IMR-90 (cell line): Measurements from ENCODE around the gene BAMBI. TPM values are rescaled to one million over a fixed set of nuclear protein-coding genes. Genes with fewer than 3 reads are reported as not detected.

Source experiments
- ATAC-seq: fragments of 200-7000 bp; cut with Tn5 transposase; 2 replicates; pipeline ENCODE4 v1.9.1; 2020; ENCODE audit warnings: low read depth, mild to moderate bottlenecking, moderate library complexity
- BruUV-seq: library from RNA; stranded (reverse); fragments of 400-500 nt; replicated peaks from 2 replicates; lab custom pipeline; 2021; lab: Mats Ljungman, UMichigan
- CTCF ChIA-PET: fragments of 300-600 bp; formaldehyde crosslinking; extraction: SDS; loops from one replicate; lab custom pipeline; 2021; ENCODE audit warnings: antibody characterized with exemption; lab: Yijun Ruan, JAX
- POLR2A ChIA-PET: fragments of 300-600 bp; sonication (Branson Sonifier 250); formaldehyde crosslinking; loops from one replicate; lab custom pipeline; 2022; ENCODE audit warnings: antibody characterized with exemption; ENCODE audit not compliant: unreplicated experiment; lab: Charles Lee
- DNase-seq: peaks from one replicate; pipeline ENCODE4 v3.0.0; 2013
- H2AFZ ChIP-seq: replicated peaks from 2 replicates; pipeline ENCODE3; 2013; ENCODE audit warnings: low read length, mild to moderate bottlenecking; ENCODE audit not compliant: poor library complexity
- H2AK5ac ChIP-seq: 2 replicates; pipeline ENCODE4 v1.6.1; 2013; ENCODE audit warnings: low read depth, low read length, inconsistent platforms
- H2AK9ac ChIP-seq: replicated peaks from 2 replicates; pipeline ENCODE3; 2013; ENCODE audit warnings: mild to moderate bottlenecking, low read depth, low read length, moderate library complexity; ENCODE audit not compliant: poor library complexity
- H2BK120ac ChIP-seq: 2 replicates; pipeline ENCODE4 v1.6.1; 2013; ENCODE audit warnings: low read depth, low read length, inconsistent platforms
- H2BK15ac ChIP-seq: 3 replicates; pipeline ENCODE4 v1.6.1; 2013; ENCODE audit warnings: low read depth, low read length, inconsistent platforms
- H2BK20ac ChIP-seq: 2 replicates; pipeline ENCODE4 v1.6.1; 2013; ENCODE audit warnings: low read depth, mild to moderate bottlenecking, inconsistent platforms, low read length, moderate library complexity
- H2BK5ac ChIP-seq: 2 replicates; pipeline ENCODE4 v1.6.1; 2013; ENCODE audit warnings: mild to moderate bottlenecking, low read depth, low read length, inconsistent platforms; ENCODE audit not compliant: poor library complexity, severe bottlenecking
- H3K14ac ChIP-seq: replicated peaks from 2 replicates; pipeline ENCODE4 v1.6.1; 2013; ENCODE audit warnings: low read depth, low read length, inconsistent platforms
- H3K18ac ChIP-seq: 2 replicates; pipeline ENCODE4 v1.6.1; 2013; ENCODE audit warnings: low read depth, low read length, control low read depth
- H3K23ac ChIP-seq: 2 replicates; pipeline ENCODE4 v1.6.1; 2013; ENCODE audit warnings: low read depth, low read length, inconsistent platforms
- H3K27ac ChIP-seq: 2 replicates; pipeline ENCODE4 v1.5.1; 2013; ENCODE audit warnings: mild to moderate bottlenecking, control low read depth, low read length; ENCODE audit not compliant: insufficient read depth
- H3K27me3 ChIP-seq: 2 replicates; pipeline ENCODE4 v1.6.1; 2013; ENCODE audit warnings: low read length; ENCODE audit not compliant: control insufficient read depth, insufficient read depth
- H3K36me3 ChIP-seq: 2 replicates; pipeline ENCODE4 v1.6.1; 2013; ENCODE audit warnings: low read length, mixed read lengths; ENCODE audit not compliant: control insufficient read depth, insufficient read depth
- H3K4ac ChIP-seq: 2 replicates; pipeline ENCODE4 v1.6.1; 2013; ENCODE audit warnings: low read depth, low read length, inconsistent platforms
- H3K4me1 ChIP-seq: 2 replicates; pipeline ENCODE4 v1.6.1; 2013; ENCODE audit warnings: low read length, mixed read lengths; ENCODE audit not compliant: control insufficient read depth, insufficient read depth
- H3K4me2 ChIP-seq: 2 replicates; pipeline ENCODE4 v1.6.1; 2013; ENCODE audit warnings: low read depth, mild to moderate bottlenecking, control low read depth, low read length, moderate library complexity
- H3K4me3 ChIP-seq: 2 replicates; pipeline ENCODE4 v1.5.1; 2013; ENCODE audit warnings: low read depth, mild to moderate bottlenecking, control low read depth, low read length, moderate library complexity; ENCODE audit not compliant: insufficient read depth
- H3K56ac ChIP-seq: 2 replicates; pipeline ENCODE4 v1.6.1; 2013; ENCODE audit warnings: low read length, inconsistent platforms; ENCODE audit not compliant: insufficient read depth; ENCODE audit errors: extremely low read depth
- H3K79me1 ChIP-seq, 2 experiments: 2 replicates each; pipeline ENCODE4 v1.6.1; 2013; ENCODE audit warnings: low read length in 2 of 2, inconsistent platforms in 1 of 2, low read depth in 1 of 2
- H3K9ac ChIP-seq: 2 replicates; pipeline ENCODE4 v1.6.1; 2013; ENCODE audit warnings: low read depth, low read length, control low read depth
- H3K9me1 ChIP-seq: 2 replicates; pipeline ENCODE4 v1.6.1; 2013; ENCODE audit warnings: low read length, inconsistent platforms; ENCODE audit not compliant: insufficient read depth
- H3K9me3 ChIP-seq: 2 replicates; pipeline ENCODE4 v1.6.1; 2013; ENCODE audit warnings: low read length; ENCODE audit not compliant: control insufficient read depth, insufficient read depth
- H4K20me1 ChIP-seq: 2 replicates; pipeline ENCODE4 v1.6.1; 2013; ENCODE audit warnings: low read length, inconsistent platforms; ENCODE audit not compliant: insufficient read depth
- H4K5ac ChIP-seq: 2 replicates; pipeline ENCODE4 v1.6.1; 2013; ENCODE audit warnings: mild to moderate bottlenecking, low read depth, low read length, control low read depth
- H4K8ac ChIP-seq, 2 experiments: 2 replicates each; pipeline ENCODE4 v1.6.1; 2013; ENCODE audit warnings: low read depth in 2 of 2, low read length in 2 of 2, control low read depth in 1 of 2, inconsistent platforms in 1 of 2
- H4K91ac ChIP-seq: 2 replicates; pipeline ENCODE4 v1.6.1; 2013; ENCODE audit warnings: low read depth, low read length, inconsistent platforms; ENCODE audit not compliant: insufficient read depth
- MAZ ChIP-seq: IDR thresholded peaks from 2 replicates; pipeline ENCODE4 v1.6.1; 2012; ENCODE audit warnings: low read depth, mild to moderate bottlenecking, low read length, improper control_type of control experiment, moderate library complexity, borderline replicate concordance
- MXI1 ChIP-seq: IDR thresholded peaks from 2 replicates; pipeline ENCODE4 v1.6.1; 2012; ENCODE audit warnings: low read depth, mild to moderate bottlenecking, low read length, moderate library complexity, borderline replicate concordance
- NFE2L2 ChIP-seq: fragments of 150-350 bp; IDR thresholded peaks from 2 replicates; pipeline ENCODE4 v1.6.1; 2016; ENCODE audit warnings: low read depth, mild to moderate bottlenecking, low read length
- USF2 ChIP-seq: fragments of 150-350 bp; IDR thresholded peaks from 2 replicates; pipeline ENCODE4 v1.6.1; 2017; ENCODE audit warnings: mild to moderate bottlenecking, antibody characterized with exemption, low read length, low read depth
- WGBS, 2 experiments: methylation state at CpG; one replicate each; pipeline versions ENCODE4 v1.1.5 to v1.1.7; 2013; ENCODE audit warnings: missing lambda C conversion rate in 2 of 2; ENCODE audit not compliant: insufficient read length in 1 of 2; ENCODE audit errors: extremely low coverage in 2 of 2; 5-methylcytosine and 5-hydroxymethylcytosine counted together
- dilution Hi-C: fragments of 300-500 bp; cut with HindIII; formaldehyde crosslinking; loops from one replicate; pipeline ENCODE4 v1.14.3; 2018; ENCODE audit warnings: low sequenced_read_pairs; ENCODE audit not compliant: unreplicated experiment
- in situ Hi-C: fragments of 300-500 bp; cut with MboI; formaldehyde crosslinking; loops from 3 replicates; pipeline ENCODE4 v1.14.3; 2019; ENCODE audit warnings: low sequenced_read_pairs, inconsistent platforms, mixed read lengths
- intact Hi-C: fragments of 100-400 bp; cut with micrococcal nuclease; formaldehyde crosslinking; loops from 2 replicates; pipeline ENCODE4 v1.10.0; 2022
- polyA plus RNA-seq, 3 experiments: library from polyadenylated mRNA; depleted of rRNA; stranded (reverse); fragments of >200 nt; gene quantifications; 2 replicates each; pipeline ENCODE4 v1.2.3, GENCODE V29; 2012; ENCODE audit warnings: low replicate concordance in 1 of 3
- total RNA-seq: library from RNA; depleted of rRNA; stranded (reverse); fragments of >200 nt; gene quantifications from 2 replicates; pipeline ENCODE4 v1.2.3, GENCODE V29; 2012

Gene BAMBI
- total and polyA plus RNA-seq, 2 of the 4 experiments (the other 2 are of a cell fraction) = 14.4 to 19.4 TPM

- no peak for TF ChIP-seq NFE2L2
Observed at GRCh38 chr10:28686835-28687682, 9.7 kb downstream of the BAMBI start (continued).

- Histone ChIP-seq H3K14ac (no peak overlapping the region), H4K5ac (no peak overlapping the region), H3K4ac (no peak overlapping the region), H3K4me1 (no peaks in the 10 kb centered on the region), H3K27me3 (no peaks in the 10 kb centered on the region), H2BK20ac (no peak overlapping the region), H2BK5ac (no peak overlapping the region), H2AFZ (no peak overlapping the region), H3K4me3 (no peak overlapping the region), H3K36me3 (peaks cover 2% of the 10 kb centered on the region; the same call in 1 of the 2 replicates), H3K23ac (no peak overlapping the region), H4K8ac (no peak overlapping the region), H3K9me3 (no peaks in the 10 kb centered on the region), H3K79me1 (no peaks in the 10 kb centered on the region; a peak in 1 of 4 replicates), H3K27ac (no peak overlapping the region), H2AK5ac (no peak overlapping the region), H4K91ac (no peak overlapping the region), H2AK9ac (no peak overlapping the region), H4K20me1 (no peaks in the 10 kb centered on the region), H3K4me2 (no peak overlapping the region), H2BK120ac (no peak overlapping the region), H2BK15ac (no peak overlapping the region), H3K9me1 (no peaks in the 10 kb centered on the region), H3K9ac (no peak overlapping the region), H3K56ac (no peak overlapping the region), H3K18ac (no peak overlapping the region)
- WGBS, 2 experiments = no CpG with 5 or more reads among the region's 3 CpGs
- in situ Hi-C loops (loop anchor here (25.0 kb wide), 1 partner anchor 100 kb away; no protein-coding TSS in a partner anchor), intact Hi-C loops (no loop called here), dilution Hi-C loops (no loop called here)
- TF ChIP-seq USF2 (no peak), MXI1 (no peak), MAZ (no peak)
- BruUV-seq = no TSS peak
- ChIA-PET POLR2A (no interaction called here), CTCF (no interaction called here)
- ATAC-seq (no peak), DNase-seq (no peak)
Observed at GRCh38 chr10:28687683-28688001, 10.3 kb downstream of the BAMBI start.
